CD4-positive, alpha-beta T cell treated with Interleukin-15 for 4 hours (primary cell): Measurements from ENCODE around the gene PRM1.

Experiments
- DNase-seq: peaks from one replicate; pipeline ENCODE4 v3.0.0-alpha.2; 2020; ENCODE audit warnings: low spot score

The PRM1 gene

GRCh38 chr16:11236461-11237254 lies 44.5 kb downstream of the PRM1 start:
- no peak for DNase-seq

GRCh38 chr16:11235703-11235991 lies 45.5 kb downstream of the PRM1 start:
- no peak for DNase-seq

- DNase-seq: no peak
Observed at GRCh38 chr16:11234884-11235702, 46.0 kb downstream of the PRM1 start.

GRCh38 chr16:11233727-11234376 lies 47.3 kb downstream of the PRM1 start:
- DNase-seq: peak; percentile 80

- DNase-seq: peak; percentile 96
Observed at GRCh38 chr16:11232852-11233726, 48.0 kb downstream of the PRM1 start.

GRCh38 chr16:11232302-11232851 lies 48.8 kb downstream of the PRM1 start:
- no peak for DNase-seq

GRCh38 chr16:11231367-11231970 lies 49.7 kb downstream of the PRM1 start:
- no peak for DNase-seq
